Adrenal gland (tissue), 12 donors: Measurements from ENCODE around the gene COX10. TPM values are rescaled to one million over a fixed set of nuclear protein-coding genes. Genes with fewer than 3 reads are reported as not detected.

Experiments
- DNase-seq, 7 donors: peaks; one replicate each; pipeline ENCODE4 v3.0.0-alpha.2; 2019 to 2020
- H3K27ac ChIP-seq, 5 donors: fragments of 200-600 bp; sonication (generic) in 4 of 5; 1 replicate in 3 of 5; 2 replicates in 2 of 5; pipeline versions ENCODE4 v1.5.1 to v1.8.0; 2016 to 2020; ENCODE audit warnings: mild to moderate bottlenecking in 1 of 5
- H3K27me3 ChIP-seq: fragments of 200-600 bp; 2 replicates; pipeline ENCODE4 v1.8.0; 2021
- H3K36me3 ChIP-seq, 2 donors: fragments of 200-600 bp; replicated peaks in 1 of 2; 1 replicate in 1 of 2; 2 replicates in 1 of 2; pipeline versions ENCODE4 v1.5.1 to v1.8.0; 2018 to 2022
- H3K4me1 ChIP-seq, 2 donors: fragments of 200-600 bp; replicated peaks in 1 of 2; 1 replicate in 1 of 2; 2 replicates in 1 of 2; pipeline versions ENCODE4 v1.5.1 to v1.8.0; 2018 to 2021
- H3K4me3 ChIP-seq, 4 donors: fragments of 200-600 bp; sonication (generic) in 3 of 4; one replicate each; pipeline ENCODE4 v1.5.1; 2016 to 2018
- H3K9me3 ChIP-seq, 3 donors: fragments of 200-600 bp; sonication (generic) in 1 of 3; replicated peaks in 1 of 3; 1 replicate in 2 of 3; 2 replicates in 1 of 3; pipeline versions ENCODE4 v1.5.1 to v1.8.0; 2016 to 2021
- POLR2A ChIP-seq, 2 donors: fragments of 450-650 bp; IDR thresholded peaks; one replicate each; pipeline ENCODE4 v1.6.1; 2017; ENCODE audit warnings: antibody characterized with exemption in 2 of 2, mild to moderate bottlenecking in 2 of 2, moderate library complexity in 1 of 2
- WGBS, 4 donors: extraction: QIAGEN DNeasy Blood & Tissue Kit in 2 of 4; methylation state at CpG; one replicate each; pipeline versions ENCODE4 v1.1.5 to v1.1.7; 2013 to 2017; 5-methylcytosine and 5-hydroxymethylcytosine counted together
- intact Hi-C, 2 donors: fragments of 100-400 bp; cut with DNase I; formaldehyde crosslinking; loops; one replicate each; pipeline versions ENCODE4 v1.14.1 to v1.15.0; 2022 to 2023
- polyA plus RNA-seq, 3 donors: library from polyadenylated mRNA; stranded (reverse); fragments of 200-250 nt in 2 of 3; fragments of 350-450 nt in 1 of 3; fragmentation: Illumina TruSeq in 1 of 3; extraction: RNeasy Lipid Tissue Mini Kit (QIAGEN cat#74804) in 1 of 3; gene quantifications; one replicate each; pipeline ENCODE4 v1.2.3, GENCODE V29; 2013 to 2014
- total RNA-seq, 9 donors: library from RNA; depleted of rRNA in 4 of 9; stranded (reverse); fragments of >200 nt in 4 of 9; fragments of 120-200 nt in 1 of 9; fragmentation: NEBNext Ultra II Directional in 1 of 9; extraction: Animal tissue kit (Norgen Biotek cat#: 25700) in 1 of 9; gene quantifications; one replicate each; pipeline versions ENCODE4 v1.1.0 to v1.2.4, GENCODE V29; 2013 to 2023
- TF ChIP-seq, protein P1 (sequence below), 6 experiments: fragments of 450-650 bp in 4 of 6; fragments of 200-600 bp in 2 of 6; sonication (generic) in 1 of 6; IDR thresholded peaks; 1 replicate in 5 of 6; 2 replicates in 1 of 6; pipeline versions ENCODE4 v1.5.1 to v1.8.0; 2016 to 2021; ENCODE audit warnings: antibody characterized with exemption in 6 of 6, mild to moderate bottlenecking in 2 of 6, moderate library complexity in 1 of 6
- donor health status: healthy with polysubstance abuse.
- donor health status: Bipolar disorder and iron deficiency.
- donor health status: DM: yes; HTN: yes; CAD: no.
- donor health status: DM: no; HTN: no; CAD: no.
- donor health status: DM: no; HTN: no; CAD: no.
- donor health status: DM: yes; HTN: yes; CAD: no.

Gene COX10
- total and polyA plus RNA-seq, 12 donors, result 6.8 to 33.9 (median 14.7) TPM

DNA sequence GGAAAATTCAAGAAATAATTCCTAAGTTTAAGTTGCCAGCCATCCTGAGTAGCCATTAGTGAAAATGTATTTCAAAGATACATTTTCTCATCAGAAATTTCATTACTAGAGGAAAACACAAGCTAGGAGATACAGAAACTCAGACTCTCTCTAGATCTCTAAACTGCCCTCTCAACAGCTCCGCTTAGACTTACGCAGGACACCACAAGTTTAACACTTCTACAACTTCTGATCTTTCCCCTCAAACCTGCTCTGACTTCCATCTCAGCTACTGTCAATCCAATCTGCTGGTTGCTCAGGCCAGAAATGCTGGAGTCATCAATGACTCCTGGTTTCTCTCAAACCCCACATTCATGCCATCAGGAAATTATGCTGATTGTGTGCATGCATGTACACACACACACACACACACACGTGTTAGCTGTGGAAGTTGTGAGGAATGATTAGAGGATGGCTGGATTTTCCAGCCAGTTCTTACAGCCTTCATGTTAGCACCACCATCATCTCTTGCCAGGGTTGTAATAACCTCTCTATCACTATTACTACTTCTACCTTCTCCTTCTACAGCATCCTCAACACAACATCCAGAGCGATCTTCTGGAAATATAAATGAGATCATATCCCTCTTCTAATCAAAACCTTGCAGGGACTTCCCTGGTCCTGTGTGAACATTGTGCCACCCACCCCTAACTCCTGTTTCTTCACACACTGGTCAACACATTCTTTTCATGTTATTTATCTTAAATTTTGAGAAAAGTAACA is 47.1 kb downstream of the COX10 start:
- DNase-seq, result no peak
- intact Hi-C loops, result no loop called here
- Histone ChIP-seq H3K27ac (no peak overlapping the region), H3K4me3 (no peak overlapping the region), H3K36me3 (no peaks in the 10 kb centered on the region), H3K9me3 (no peaks in the 10 kb centered on the region), H3K4me1 (no peaks in the 10 kb centered on the region), H3K27me3 (no peaks in the 10 kb centered on the region)
- TF ChIP-seq, protein P1, sequence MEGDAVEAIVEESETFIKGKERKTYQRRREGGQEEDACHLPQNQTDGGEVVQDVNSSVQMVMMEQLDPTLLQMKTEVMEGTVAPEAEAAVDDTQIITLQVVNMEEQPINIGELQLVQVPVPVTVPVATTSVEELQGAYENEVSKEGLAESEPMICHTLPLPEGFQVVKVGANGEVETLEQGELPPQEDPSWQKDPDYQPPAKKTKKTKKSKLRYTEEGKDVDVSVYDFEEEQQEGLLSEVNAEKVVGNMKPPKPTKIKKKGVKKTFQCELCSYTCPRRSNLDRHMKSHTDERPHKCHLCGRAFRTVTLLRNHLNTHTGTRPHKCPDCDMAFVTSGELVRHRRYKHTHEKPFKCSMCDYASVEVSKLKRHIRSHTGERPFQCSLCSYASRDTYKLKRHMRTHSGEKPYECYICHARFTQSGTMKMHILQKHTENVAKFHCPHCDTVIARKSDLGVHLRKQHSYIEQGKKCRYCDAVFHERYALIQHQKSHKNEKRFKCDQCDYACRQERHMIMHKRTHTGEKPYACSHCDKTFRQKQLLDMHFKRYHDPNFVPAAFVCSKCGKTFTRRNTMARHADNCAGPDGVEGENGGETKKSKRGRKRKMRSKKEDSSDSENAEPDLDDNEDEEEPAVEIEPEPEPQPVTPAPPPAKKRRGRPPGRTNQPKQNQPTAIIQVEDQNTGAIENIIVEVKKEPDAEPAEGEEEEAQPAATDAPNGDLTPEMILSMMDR (IDR thresholded peaks at IDR 0.05), result no peak
- TF ChIP-seq POLR2A (IDR thresholded peaks at IDR 0.05), result no peak
- 94 to 97% (median 96%) methylated on average over 4 of the region's 4 CpGs for WGBS, 4 donors

DNA sequence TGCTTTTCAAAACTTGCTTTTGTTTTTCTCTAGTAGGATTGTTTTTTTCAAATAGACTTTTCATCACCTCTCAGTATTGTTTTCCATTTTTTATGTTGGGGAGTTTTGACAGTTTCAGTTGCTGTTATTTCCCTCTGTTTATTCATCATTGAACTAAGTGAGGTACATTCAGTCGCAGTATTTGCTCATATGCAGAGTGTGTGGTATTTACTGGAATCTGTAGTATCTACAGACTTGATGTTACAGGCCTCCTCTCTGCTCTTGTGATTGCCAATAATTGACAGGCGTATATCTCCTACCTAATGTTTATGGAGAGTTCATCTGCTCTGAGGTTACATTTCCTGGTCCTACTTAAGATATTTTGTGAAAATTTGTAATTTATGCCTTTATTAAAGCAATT is 49.6 kb downstream of the COX10 start:
- DNase-seq, result no peak
- Histone ChIP-seq H3K36me3 (no peaks in the 10 kb centered on the region), H3K27ac (no peak overlapping the region), H3K9me3 (no peaks in the 10 kb centered on the region), H3K4me1 (peaks cover 0 to 2% of the 10 kb centered on the region in 2 donors), H3K27me3 (no peaks in the 10 kb centered on the region), H3K4me3 (no peak overlapping the region)
- WGBS, 4 donors, result 89 to 95% (median 95%) methylated on average over 2 of the region's 2 CpGs
- intact Hi-C loops, result no loop called here
- TF ChIP-seq, protein P1 (IDR thresholded peaks at IDR 0.05), result no peak
- TF ChIP-seq POLR2A (IDR thresholded peaks at IDR 0.05), result no peak

DNA sequence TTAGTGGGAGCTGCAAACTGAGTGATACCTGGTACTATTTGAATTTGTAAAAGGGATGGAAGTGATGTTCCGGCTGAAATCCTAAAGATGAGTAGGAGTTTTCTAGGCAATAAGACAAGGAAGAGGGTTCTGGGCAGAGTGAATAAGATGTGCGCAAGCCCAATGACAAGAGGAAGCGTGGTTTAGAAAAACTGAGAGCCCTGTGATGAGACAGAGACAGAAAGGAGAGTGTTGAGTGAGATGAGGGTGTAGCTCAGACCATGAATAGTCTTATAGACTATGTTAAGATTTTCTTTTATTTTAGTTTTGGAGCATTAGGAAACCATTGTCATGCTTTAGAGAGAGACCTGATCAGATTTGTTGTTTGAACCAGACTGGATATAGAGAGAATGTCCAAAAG is 50.2 kb downstream of the COX10 start:
- no peaks in the 10 kb centered on the region for H3K9me3 ChIP-seq
- 96 to 99% (median 97%) methylated on average over 3 of the region's 3 CpGs for WGBS, 4 donors
- DNase-seq, result no peak
- no peak overlapping the region for H3K4me3 ChIP-seq
- H3K36me3 ChIP-seq, result no peaks in the 10 kb centered on the region
- intact Hi-C loops, result no loop called here
- peaks cover 0 to 3% of the 10 kb centered on the region in 2 donors for H3K4me1 ChIP-seq
- no peaks in the 10 kb centered on the region for H3K27me3 ChIP-seq
- H3K27ac ChIP-seq, result no peak overlapping the region
- no peak for TF ChIP-seq POLR2A (IDR thresholded peaks at IDR 0.05)
- TF ChIP-seq, protein P1 (IDR thresholded peaks at IDR 0.05), result no peak

DNA sequence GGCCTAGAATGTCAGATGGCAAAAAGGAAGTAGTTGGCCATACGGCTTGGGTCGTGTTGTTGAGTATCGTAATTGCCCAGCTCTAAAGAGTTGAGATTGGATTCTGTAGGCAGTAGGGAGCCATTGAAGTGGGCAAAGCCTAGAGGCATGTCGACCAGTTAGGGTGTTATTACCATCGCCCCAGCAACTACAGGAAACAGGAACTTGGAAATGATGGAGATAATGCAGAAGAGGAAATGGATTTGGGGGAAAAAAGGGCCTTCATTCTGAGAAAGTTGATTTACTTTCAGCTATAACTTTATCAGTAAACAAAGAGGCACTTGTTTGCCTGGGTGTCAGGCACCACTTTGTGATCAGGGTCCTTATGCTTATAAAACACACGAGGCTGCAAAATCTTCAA is 52.6 kb downstream of the COX10 start:
- no peak overlapping the region for H3K4me3 ChIP-seq
- H3K36me3 ChIP-seq, result no peaks in the 10 kb centered on the region
- WGBS, 4 donors, result 83 to 92% (median 89%) methylated on average over 6 of the region's 6 CpGs
- intact Hi-C loops, result no loop called here
- H3K4me1 ChIP-seq, result peaks cover 0 to 3% of the 10 kb centered on the region in 2 donors
- no peaks in the 10 kb centered on the region for H3K9me3 ChIP-seq
- DNase-seq, result no peak
- TF ChIP-seq, protein P1 (IDR thresholded peaks at IDR 0.05), result no peak
- TF ChIP-seq POLR2A (IDR thresholded peaks at IDR 0.05), result no peak
- no peak overlapping the region for H3K27ac ChIP-seq
- H3K27me3 ChIP-seq, result no peaks in the 10 kb centered on the region
